ENCODE data around the gene JKAMP. TPM values are rescaled to one million over a fixed set of nuclear protein-coding genes. Genes with fewer than 3 reads are reported as not detected.

The JKAMP gene
- total RNA-seq, 4 donors from 2014 or later = 35.7 to 76.6 (median 58.8) TPM

DNA sequence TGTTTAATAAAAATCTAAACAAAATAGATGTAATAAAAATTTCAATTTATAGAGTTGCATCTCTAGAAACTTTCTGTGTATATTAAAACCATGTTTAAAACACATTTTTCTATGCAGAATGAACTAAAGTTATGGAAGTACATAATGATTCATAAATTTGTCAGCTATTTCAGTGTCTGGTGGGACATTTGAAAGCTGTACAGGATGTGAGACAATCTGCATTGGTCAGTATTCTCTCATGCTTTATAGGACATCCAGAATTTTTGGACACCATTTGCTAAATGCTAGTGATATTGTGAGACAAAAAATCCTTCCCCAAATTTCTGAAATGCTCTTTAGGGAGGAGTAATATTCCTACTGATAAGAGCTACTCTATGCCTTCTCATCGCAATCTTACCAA lies 32.5 kb upstream of the JKAMP start:
- ATAC-seq (ENCODE audit: low FRiP score) = no peak
- DNase-seq (ENCODE audit: low spot score) = no peak

DNA sequence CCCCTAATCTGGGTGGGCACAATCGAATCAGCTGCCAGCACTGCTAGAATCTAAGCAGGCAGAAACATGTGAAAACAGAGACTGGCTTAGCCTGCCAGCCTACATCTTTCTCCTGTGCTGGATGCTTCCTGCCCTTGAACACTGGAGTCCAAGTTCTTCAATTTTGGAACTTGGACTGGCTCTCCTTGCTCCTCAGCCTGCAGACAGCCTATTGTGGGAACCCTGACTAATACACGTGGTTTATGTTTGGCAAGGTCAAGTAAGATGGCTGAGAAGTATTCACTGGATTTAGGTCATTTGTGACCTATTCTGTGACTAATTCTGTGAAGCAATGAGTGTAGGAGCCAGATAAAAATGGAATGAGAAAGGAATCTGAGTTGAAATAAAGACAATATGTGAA lies 30.2 kb upstream of the JKAMP start:
- no peak for ATAC-seq (ENCODE audit: low FRiP score)
- TF ChIP-seq, protein P1, sequence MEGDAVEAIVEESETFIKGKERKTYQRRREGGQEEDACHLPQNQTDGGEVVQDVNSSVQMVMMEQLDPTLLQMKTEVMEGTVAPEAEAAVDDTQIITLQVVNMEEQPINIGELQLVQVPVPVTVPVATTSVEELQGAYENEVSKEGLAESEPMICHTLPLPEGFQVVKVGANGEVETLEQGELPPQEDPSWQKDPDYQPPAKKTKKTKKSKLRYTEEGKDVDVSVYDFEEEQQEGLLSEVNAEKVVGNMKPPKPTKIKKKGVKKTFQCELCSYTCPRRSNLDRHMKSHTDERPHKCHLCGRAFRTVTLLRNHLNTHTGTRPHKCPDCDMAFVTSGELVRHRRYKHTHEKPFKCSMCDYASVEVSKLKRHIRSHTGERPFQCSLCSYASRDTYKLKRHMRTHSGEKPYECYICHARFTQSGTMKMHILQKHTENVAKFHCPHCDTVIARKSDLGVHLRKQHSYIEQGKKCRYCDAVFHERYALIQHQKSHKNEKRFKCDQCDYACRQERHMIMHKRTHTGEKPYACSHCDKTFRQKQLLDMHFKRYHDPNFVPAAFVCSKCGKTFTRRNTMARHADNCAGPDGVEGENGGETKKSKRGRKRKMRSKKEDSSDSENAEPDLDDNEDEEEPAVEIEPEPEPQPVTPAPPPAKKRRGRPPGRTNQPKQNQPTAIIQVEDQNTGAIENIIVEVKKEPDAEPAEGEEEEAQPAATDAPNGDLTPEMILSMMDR (IDR thresholded peaks at IDR 0.05) = no peak
- DNase-seq (ENCODE audit: low spot score) = no peak

More for the DNA sequence above, 32.5 kb upstream of the JKAMP start:
- TF ChIP-seq, protein P1 (IDR thresholded peaks at IDR 0.05) = no peak

DNA sequence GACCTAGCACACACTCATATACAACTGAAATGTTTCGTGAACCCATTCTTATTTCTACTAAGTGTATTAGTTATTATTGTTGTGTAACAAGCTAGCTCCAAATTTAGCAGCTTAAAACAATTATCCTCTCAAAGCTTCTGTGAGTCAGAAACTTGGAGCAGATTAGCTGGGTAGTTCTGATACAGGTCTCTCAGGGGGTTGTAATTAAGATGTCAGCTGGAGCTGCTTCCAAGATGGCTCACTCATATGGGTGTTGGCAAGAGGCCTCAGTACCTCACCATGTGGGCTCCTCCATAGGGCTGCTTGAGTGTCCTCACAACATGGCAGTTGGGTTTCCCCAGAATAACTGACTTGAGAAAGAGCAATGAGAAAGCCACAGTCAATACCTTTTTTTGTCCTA lies 28.9 kb upstream of the JKAMP start:
- no peak for DNase-seq (ENCODE audit: low spot score)
- TF ChIP-seq, protein P1 (IDR thresholded peaks at IDR 0.05) = no peak
- ATAC-seq (ENCODE audit: low FRiP score) = no peak

DNA sequence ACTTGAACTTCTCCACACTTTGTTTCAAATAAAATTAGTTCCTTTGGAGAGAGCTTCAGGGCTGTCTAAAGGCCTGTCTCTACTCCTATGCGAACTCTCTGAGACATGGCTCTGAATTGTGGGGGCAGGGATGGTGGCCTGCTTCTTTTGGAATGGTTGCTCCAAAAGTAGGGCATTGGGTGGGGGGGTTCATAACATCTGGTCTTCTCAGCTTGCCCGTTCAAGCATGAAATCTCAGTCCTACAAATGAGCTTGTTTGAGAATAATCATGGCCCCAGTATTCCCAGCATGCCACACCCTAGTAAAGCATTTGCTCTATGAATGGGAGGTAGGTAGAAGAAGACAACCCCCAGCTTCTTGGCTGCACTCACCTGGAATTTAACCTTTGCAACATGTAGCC lies 25.8 kb upstream of the JKAMP start:
- TF ChIP-seq, protein P1 (IDR thresholded peaks at IDR 0.05) = no peak
- DNase-seq (ENCODE audit: low spot score) (no peak), ATAC-seq (ENCODE audit: low FRiP score) (no peak)

DNA sequence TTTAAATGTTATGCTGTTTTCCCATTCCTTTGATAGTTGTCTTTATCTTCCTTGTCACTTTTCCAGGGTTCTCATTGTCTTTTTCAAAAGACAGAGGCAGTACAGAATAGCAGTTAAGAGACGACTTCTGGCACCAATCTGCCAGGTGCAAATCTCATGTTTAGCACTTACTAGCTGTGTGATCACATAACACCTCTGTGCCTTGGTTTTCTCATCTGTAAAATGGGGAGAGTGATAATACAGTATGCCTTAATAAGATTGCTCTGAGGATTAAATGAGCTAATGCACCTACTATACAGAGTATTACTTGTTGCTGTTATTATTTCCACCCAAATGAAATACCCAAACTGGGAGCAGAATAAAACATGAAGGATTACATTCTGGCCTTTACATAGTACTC lies 23.9 kb upstream of the JKAMP start:
- TF ChIP-seq, protein P1 (IDR thresholded peaks at IDR 0.05) = no peak
- no peak for ATAC-seq (ENCODE audit: low FRiP score)

DNA sequence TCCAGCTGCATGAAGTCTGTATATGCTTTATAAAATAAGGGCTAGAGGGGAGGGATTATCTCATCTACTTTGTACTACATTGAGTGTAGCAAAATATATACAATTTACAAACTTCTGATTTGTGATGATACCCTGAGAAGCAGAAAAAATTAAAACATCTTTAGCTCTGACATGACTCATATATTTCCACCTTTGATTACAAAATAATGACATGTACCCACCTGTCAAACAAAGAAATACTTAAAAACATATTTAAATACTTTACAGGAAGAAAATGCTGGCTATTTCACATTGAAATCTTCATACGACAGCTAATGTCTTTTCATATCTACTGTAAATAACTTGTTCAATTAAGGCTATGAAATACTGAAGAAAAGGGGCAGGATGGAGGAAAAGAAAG lies 22.4 kb upstream of the JKAMP start:
- no peak for DNase-seq (ENCODE audit: low spot score)
- no peak for ATAC-seq (ENCODE audit: low FRiP score)
- TF ChIP-seq, protein P1 (IDR thresholded peaks at IDR 0.05) = no peak

More for the DNA sequence above, 23.9 kb upstream of the JKAMP start:
- no peak for DNase-seq (ENCODE audit: low spot score)

DNA sequence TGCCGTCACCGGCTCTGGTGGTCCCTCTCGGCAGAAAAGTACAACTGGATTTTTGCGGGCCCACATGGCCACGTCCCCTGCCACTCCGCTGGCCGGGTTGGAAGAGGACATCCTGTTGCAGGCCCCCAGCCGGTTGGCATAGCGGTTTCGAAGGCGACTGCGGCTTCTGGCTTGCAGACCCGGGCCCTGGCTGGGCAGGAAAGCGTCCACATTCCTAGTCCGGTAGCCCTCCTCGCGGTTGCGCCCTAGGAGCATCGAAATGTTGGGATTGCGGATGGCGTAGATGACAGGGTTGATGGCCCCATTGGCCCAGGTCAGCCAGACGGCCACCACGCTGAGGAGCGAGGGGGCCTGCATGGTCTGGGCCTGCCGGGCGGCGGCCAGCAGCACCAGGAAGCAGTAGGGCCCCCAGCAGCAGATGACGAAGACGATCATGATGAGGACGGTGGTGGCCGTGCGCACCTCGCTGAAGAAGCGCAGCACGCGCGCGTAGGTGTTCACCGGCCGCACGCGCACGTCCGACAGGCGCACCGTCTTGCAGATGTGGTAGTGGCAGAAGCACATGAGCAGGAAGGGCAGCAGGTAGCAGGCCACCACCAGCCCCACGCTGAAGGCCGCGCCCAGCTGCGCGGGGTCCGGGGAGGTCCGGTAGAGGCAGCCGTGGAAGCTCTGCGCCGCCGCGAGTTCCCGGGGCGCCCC lies 20.4 kb upstream of the JKAMP start:
- DNase-seq (ENCODE audit: low spot score) (no peak), ATAC-seq (ENCODE audit: low FRiP score) (peak; percentile 29)
- TF ChIP-seq, protein P1 (IDR thresholded peaks at IDR 0.05) = no peak

All from omental fat pad (tissue), 4 donors.